ENCODE measurements around the gene NAIF1. TPM values are rescaled to one million over a fixed set of nuclear protein-coding genes. Genes with fewer than 3 reads are reported as not detected.

The NAIF1 gene
- total RNA-seq, 1 donor = 10.8 TPM

- TF ChIP-seq CTCF (IDR thresholded peaks at IDR 0.05; ENCODE audit: insufficient read depth, low read depth, low read length) = no peak
- no peak for DNase-seq (ENCODE audit: low read depth)
- no peak overlapping the region for H3K4me3 ChIP-seq (ENCODE audit: low read depth, low read length)
These were observed 29.8 kb upstream of the NAIF1 start for GRCh38 chr9:128096616-128097536.

- DNase-seq (ENCODE audit: low read depth) = no peak
- TF ChIP-seq CTCF (IDR thresholded peaks at IDR 0.05; ENCODE audit: insufficient read depth, low read depth, low read length) = no peak
- H3K4me3 ChIP-seq (ENCODE audit: low read depth, low read length) = no peak overlapping the region
These were observed 27.9 kb upstream of the NAIF1 start for GRCh38 chr9:128094950-128095544.

- peak; percentile 98 for DNase-seq (ENCODE audit: low read depth)
- peak overlapping the region; percentile 46 for H3K4me3 ChIP-seq (ENCODE audit: low read depth, low read length)
- no peak for TF ChIP-seq CTCF (IDR thresholded peaks at IDR 0.05; ENCODE audit: insufficient read depth, low read depth, low read length)
These were observed 27.2 kb upstream of the NAIF1 start for GRCh38 chr9:128094166-128094949.

- no peak for DNase-seq (ENCODE audit: low read depth)
- peak overlapping the region; percentile 37 for H3K4me3 ChIP-seq (ENCODE audit: low read depth, low read length)
- TF ChIP-seq CTCF (IDR thresholded peaks at IDR 0.05; ENCODE audit: insufficient read depth, low read depth, low read length) = no peak
These were observed 25.9 kb upstream of the NAIF1 start for GRCh38 chr9:128093011-128093410.

- H3K4me3 ChIP-seq (ENCODE audit: low read depth, low read length) = peak overlapping the region; percentile 37
- TF ChIP-seq CTCF (IDR thresholded peaks at IDR 0.05; ENCODE audit: insufficient read depth, low read depth, low read length) = no peak
- DNase-seq (ENCODE audit: low read depth) = no peak
These were observed 25.3 kb upstream of the NAIF1 start for GRCh38 chr9:128092199-128092977.

GRCh38 chr9:128091571-128091970 is 24.5 kb upstream of the NAIF1 start:
- TF ChIP-seq CTCF (IDR thresholded peaks at IDR 0.05; ENCODE audit: insufficient read depth, low read depth, low read length) = no peak
- peak overlapping the region; percentile 37 for H3K4me3 ChIP-seq (ENCODE audit: low read depth, low read length)
- no peak for DNase-seq (ENCODE audit: low read depth)
